Measurements from ENCODE around the gene LRRN2. TPM values are rescaled to one million over a fixed set of nuclear protein-coding genes. Genes with fewer than 3 reads are reported as not detected.

Gene LRRN2
- total and polyA plus RNA-seq, 2 donors (not counting 3 experiments of a cell fraction or from before 2014, with no cell fraction given) = not detected

GRCh38 chr1:204705888-204706837, 20.6 kb upstream of the LRRN2 start:
- H3K36me3 ChIP-seq (ENCODE audit: control insufficient read depth in 2 of 2, extremely low read depth in 1 of 2, insufficient read depth in 2 of 2, low read length in 2 of 2) = no peaks in the 10 kb centered on the region
- H3K4me1 ChIP-seq (ENCODE audit: control insufficient read depth, extremely low read depth, insufficient read depth, low read length) = no peaks in the 10 kb centered on the region
- ChIA-PET CTCF (no interaction called here), POLR2A (no interaction called here)
- H3K4me2 ChIP-seq (ENCODE audit: insufficient read depth, low read length) = no peak overlapping the region
- H3K4me3 ChIP-seq (replicated peaks in 1 of 3; ENCODE audit: insufficient read depth in 1 of 3, low read depth in 1 of 3, low read length in 3 of 3) = no peak overlapping the region
- intact Hi-C loops (cut with micrococcal nuclease) = no loop called here
- dilution Hi-C loops (cut with MboI; ENCODE audit: extremely low pct_ligation_motif_present, low sequenced_read_pairs) = no loop called here
- no TSS peak for BruUV-seq (replicated peaks)
- no peak overlapping the region for H3K27ac ChIP-seq (ENCODE audit: insufficient read depth, low read depth, low read length)
- H3K27me3 ChIP-seq (ENCODE audit: control insufficient read depth in 2 of 2, insufficient read depth in 2 of 2, low read length in 2 of 2) = peaks cover 17 to 21% of the 10 kb centered on the region in 2 experiments
- H3K9ac ChIP-seq (replicated peaks; ENCODE audit: extremely low read depth, insufficient read depth, low read length) = no peak overlapping the region
- H3K79me2 ChIP-seq (ENCODE audit: control insufficient read depth, insufficient read depth, low read length) = no peaks in the 10 kb centered on the region
- no peaks in the 10 kb centered on the region for H4K20me1 ChIP-seq (replicated peaks; ENCODE audit: control insufficient read depth, extremely low read depth, insufficient read depth, low read length)
- H3K9me1 ChIP-seq (replicated peaks; ENCODE audit: control insufficient read depth, extremely low read depth, insufficient read depth, low read length) = no peaks in the 10 kb centered on the region
- H3K9me3 ChIP-seq (replicated peaks; ENCODE audit: control insufficient read depth, insufficient read depth, low read length) = no peaks in the 10 kb centered on the region
- H2AFZ ChIP-seq (ENCODE audit: low read depth, low read length) = no peak overlapping the region
- FAIRE-seq = no peak
- DNase-seq (ENCODE audit: low read depth, low spot score) = no peak
- TF ChIP-seq MAX (IDR thresholded peaks at IDR 0.05; ENCODE audit: insufficient read depth, insufficient read length) (no peak), CTCF (IDR thresholded peaks at IDR 0.05; ENCODE audit: extremely low read depth in 1 of 2, insufficient read depth in 1 of 2, low read depth in 1 of 2, low read length in 2 of 2) (no peak), POLR2A (IDR thresholded peaks at IDR 0.05; ENCODE audit: low read depth, low read length) (no peak), EZH2 (IDR thresholded peaks at IDR 0.05; ENCODE audit: borderline replicate concordance, low read depth, low read length, severe bottlenecking) (no peak), JUN (IDR thresholded peaks at IDR 0.05; ENCODE audit: borderline replicate concordance, insufficient read depth, insufficient read length, low read depth) (no peak), FOS (IDR thresholded peaks at IDR 0.05; ENCODE audit: borderline replicate concordance, insufficient read depth, low read length) (no peak), GATA2 (IDR thresholded peaks at IDR 0.05; ENCODE audit: insufficient read depth, insufficient read length, low read depth, low read length) (no peak), POLR2AphosphoS5 (IDR thresholded peaks at IDR 0.05; ENCODE audit: insufficient read depth, low read depth, low read length) (no peak), MYC (IDR thresholded peaks at IDR 0.05; ENCODE audit: low read depth, low read length) (no peak)
